ENCODE measurements around the gene ZNF185.
"Not testable (repeated sequence)": the region's sequence is repeated elsewhere in the genome, so short reads cannot be mapped to it uniquely, and the experiment has no call there.

ZNF185 gene

GRCh38 chrX:152895724-152896420, 2.0 kb upstream of the ZNF185 start:
- no peak for DNase-seq

DNA sequence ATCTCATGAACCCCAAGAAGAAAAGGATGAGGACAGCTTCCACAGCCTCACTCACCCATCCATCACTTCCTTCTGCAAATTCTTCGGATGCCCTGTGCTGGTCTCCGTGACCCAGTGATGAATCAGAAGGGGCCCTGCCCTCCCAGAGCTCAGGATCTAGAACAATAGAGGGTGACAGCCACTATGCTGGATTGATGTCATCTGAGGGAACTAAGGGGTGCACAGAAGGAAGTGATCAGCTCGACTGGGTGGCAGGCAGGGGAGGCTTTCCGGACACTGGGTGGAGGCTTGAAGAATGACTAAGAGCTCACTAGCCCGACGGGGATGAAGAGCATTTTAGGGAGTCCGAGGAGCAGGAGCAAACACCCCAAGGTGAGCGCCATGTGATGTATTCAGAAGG, 1.4 kb upstream of the ZNF185 start:
- no peak for DNase-seq

DNA sequence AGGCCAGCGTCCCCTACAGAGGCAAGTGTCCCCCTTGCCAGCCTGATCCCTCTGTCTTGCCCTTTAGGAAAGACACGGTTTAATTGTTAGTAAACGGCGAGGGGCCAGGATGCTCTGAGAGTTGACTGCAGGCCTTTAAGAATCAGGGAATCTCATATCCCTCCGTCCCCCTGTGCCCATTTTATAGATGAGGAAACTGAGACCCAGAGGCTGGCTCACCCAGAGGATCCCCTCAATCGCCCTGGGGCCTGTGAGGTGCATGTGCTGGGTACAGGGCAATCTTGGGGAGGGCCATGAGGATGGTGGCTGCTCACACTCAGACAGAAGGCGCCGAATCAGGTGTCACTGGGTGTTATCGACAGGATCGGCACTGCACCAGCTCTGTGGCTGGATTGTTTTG, 575 bp downstream of the ZNF185 start:
- no peak for DNase-seq

DNA sequence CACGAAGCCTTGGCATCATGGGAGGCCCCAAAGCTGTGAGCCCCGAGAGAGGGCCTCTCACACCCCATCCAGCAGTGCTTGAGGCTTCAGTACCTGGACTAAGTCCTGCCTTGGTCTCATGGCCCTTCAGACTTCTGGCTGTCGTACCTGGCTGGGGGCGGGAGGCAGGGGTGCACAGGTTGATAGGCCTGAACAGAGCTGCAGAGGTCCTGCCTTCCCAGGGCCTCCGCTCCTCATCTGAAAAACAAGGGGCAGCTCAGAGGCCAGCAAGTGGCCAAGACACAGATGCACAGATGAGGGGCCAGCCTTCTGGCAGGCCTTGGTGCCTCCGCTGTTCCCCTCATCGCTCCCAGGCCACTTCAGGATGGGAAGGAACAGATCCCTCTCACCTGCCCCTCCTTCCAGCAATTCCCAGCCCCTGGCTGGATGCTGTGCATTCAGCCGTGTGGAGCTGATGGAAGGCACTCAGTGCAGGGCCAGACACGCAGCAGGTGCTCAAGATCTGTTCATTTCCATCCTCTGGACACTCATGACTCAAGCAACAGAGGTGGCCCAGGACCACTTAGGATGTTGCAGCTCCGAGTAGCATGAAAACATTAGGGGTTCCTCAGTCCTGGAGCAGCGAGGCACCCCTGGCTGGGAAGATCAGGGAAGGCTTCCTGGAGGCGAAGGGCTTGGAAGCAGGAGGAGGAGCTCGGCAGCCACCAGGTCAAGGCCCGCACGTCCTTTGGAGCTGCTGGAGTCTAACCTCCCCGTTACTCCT, 1.4 kb downstream of the ZNF185 start:
- DNase-seq = no peak

DNA sequence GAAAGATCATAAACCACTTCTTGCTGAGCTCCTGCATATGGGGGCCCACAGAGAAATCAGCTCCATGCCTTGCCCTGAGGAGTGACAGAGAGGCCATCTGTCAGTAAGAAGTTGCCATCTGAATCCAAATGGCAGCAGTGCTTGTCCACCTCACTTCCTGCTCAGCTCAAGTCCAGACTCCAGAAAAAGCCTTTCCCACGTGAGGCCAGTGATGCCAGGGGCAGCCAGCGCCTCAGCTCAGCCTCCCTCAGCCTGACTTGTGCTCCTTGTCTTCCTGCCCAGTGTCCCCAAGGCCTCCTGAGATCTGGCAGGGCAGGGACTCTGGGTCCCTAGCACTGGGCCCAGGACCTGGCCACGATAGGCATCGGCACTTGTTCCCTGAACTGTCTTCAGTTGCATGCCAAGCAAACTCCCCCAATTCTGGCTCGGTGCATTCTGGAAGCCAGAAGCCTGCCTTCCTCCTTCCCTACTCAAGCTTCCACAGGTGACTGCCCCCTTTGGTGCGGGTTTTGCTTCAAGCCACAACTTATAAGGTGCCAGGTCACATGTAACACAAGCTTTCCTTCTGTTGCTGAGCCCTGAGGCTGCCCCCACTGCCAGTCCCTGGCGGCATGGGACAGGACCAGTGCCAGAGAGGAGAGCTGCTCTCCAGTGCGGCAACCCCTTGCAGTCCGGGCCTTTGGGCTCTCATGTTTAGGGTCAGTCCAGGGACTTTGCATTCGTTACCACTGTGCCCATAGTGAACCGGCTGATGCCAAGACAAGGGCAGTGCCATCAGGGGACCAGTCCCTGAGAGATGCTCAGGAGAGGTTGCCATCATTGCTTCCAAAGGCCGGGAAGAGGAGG, 2.2 kb downstream of the ZNF185 start:
- DNase-seq = no peak

DNA sequence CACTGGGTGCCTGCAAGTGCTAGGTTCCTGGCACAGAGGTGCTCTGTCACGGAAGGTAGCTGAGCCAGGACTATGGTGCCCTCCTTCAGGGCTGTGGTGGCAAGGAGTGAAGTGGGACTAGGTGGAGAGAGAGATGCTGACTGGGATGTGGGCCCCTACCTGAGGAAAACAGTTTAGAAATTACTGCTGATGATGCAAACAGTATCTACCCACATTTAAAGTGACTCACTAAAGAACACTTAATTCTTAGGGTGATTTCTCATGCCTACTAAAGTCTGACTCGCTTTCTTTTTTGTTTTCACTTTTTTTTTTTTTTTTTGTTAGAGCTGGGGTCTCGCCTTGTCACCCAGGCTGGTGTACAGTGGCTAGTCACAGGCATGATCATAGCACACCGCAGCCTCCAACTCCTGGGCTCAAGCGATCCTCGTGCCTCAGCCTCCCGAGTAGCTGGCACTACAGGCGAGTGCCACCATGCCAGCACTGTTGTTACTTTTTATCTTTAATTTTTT, 3.1 kb downstream of the ZNF185 start:
- DNase-seq = no peak

DNA sequence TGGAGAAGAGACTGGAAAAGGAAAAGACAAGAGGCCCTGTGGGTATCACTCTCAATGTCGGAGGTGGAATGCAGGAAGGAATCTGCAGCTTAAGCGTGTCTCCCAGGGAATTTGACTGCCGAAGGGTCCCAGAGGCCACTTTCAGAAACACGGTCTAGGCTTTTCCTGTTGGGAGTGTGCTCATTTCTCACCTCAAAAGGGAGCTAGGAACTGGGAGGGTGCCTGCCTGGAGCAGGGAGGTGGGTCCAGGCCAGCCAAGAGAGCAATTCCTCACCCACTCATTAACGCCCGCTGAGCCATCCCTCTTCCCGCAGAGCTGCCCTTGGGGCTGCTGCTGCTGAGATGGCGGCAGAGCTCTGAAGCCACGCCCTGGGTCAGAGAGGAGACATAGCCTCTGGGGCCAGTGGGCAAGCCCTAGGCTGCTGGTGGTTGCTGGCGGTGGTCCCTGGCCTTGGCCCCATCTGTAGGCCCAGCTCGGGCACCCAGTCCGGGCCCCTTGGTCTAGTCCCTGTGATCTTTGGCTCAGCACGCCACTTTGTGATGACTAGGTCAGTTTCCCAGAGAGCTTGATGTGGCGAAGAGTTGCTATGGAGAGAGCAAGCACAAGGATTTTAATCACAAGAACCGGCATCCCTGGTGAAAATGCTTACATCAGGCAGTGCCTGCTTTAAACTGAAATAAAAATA, 4.1 kb downstream of the ZNF185 start:
- no peak for DNase-seq

- no peak for DNase-seq
Measured at GRCh38 chrX:152902502-152902820, 4.6 kb downstream of the ZNF185 start.

- no peak for DNase-seq
Measured at GRCh38 chrX:152903589-152903988, 5.7 kb downstream of the ZNF185 start.

- DNase-seq = no peak
Measured at GRCh38 chrX:152904151-152905080, 6.5 kb downstream of the ZNF185 start.

GRCh38 chrX:152905081-152905420, 7.2 kb downstream of the ZNF185 start:
- no peak for DNase-seq

DNA sequence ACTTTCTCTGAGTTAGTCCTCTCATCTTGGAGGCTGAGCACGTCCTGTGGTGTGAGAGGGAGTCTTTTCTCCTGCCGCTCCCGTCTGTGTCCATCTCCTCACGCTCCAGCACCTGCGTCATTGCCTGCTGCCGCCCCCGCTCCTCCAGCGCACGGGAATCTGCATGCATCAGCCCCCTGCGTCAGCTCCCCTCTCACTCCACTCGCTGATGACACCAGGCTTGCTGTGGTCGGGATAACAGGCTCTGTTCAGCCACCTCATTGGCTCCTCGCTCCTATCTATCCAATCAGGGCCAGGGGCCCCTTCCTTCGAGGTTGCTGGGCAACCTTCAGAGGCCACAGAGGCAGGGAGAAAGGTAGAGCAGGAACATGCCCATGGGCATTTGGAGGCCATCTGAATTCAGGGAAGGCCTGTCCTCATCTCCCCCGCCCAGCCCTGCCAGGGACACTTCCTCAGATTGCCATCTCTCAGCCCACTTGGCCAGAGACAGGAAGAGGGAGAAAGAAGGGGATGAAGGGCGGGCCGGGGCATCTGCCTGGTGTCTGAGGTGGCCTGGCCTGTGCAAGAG, 9.3 kb downstream of the ZNF185 start:
- no peak for DNase-seq

DNA sequence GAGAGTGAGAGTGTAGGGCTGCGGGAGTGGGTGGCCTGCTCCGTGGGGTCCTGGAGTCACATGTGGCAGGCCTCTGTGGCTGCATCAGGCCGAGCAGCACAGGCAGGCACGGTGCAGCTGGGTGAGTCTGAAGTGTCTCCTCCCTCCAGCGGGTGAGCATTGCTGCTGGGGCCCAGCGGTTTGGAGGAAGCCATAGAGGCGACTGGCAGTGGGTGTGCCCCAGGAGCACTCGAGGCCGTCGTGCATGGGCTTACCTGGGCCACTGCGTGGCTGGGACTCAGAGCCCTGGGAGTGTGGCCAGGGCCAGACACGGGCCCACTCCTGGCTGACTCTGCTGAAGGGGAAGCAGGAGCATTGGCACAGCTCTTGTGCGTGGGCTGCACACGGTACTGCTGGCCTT, 10.6 kb downstream of the ZNF185 start:
- DNase-seq = no peak

DNA sequence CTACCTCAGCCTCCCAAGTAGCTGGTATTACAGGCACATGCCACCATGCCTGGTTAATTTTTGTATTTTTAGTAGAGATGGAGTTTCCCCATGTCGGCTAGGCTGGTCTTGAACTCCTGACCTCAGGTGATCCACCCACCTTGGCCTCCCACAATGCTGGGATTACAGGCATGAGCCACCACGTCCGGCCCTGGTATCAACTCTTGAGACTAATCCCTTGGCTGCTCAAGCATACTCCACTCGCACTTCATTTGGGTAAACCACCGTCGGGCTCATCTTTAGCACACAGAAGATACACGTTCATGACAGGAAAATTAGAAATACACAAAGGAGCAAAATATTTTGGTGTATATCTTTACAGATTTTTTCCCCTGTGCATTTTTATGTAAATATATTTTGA, 12.2 kb downstream of the ZNF185 start:
- not testable (repeated sequence) for DNase-seq

DNA sequence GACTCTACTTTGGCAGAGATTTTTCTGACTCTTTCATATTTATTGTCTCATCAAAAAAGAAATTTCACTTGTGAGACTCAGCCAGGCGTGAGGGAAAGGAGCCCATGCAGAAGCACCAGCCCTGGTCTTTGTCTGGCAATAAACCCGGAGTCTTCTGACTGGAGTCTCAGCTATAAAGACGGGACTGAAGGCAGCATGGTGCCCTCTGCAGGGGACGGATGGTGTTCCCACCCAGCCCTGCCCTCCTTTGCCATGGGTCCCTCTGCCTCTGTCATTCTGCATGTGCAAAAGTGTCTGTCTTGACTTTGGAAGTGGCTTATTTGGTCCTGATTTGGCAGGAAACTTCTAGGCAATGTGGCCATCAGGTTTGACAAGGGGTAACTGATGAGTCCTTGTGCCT, 14.2 kb downstream of the ZNF185 start:
- no peak for DNase-seq

- DNase-seq = no peak
Measured at GRCh38 chrX:152912641-152913040, 14.8 kb downstream of the ZNF185 start.

GRCh38 chrX:152913346-152913745, 15.5 kb downstream of the ZNF185 start:
- no peak for DNase-seq

DNA sequence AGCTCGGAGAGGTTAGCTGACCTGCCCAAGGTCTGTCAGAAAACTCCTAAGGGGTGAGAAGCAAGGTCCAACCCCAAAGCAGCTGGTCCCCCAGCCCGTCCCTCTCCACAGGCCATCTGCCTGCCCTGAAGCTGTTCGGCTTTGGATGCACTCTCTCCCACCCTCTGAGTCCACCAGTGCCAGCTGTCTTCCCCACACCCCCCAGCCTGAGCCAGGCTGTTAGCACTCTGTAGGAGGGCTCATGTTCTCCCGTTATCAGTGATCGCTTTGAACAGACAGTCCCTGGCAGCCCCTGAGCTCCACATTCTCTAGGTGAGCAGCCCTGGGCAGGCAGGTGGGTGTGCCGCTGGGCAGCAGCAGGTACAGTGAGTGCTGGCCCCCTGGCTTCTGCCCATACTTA, 16.0 kb downstream of the ZNF185 start:
- DNase-seq = no peak

GRCh38 chrX:152915541-152916241, 17.8 kb downstream of the ZNF185 start:
- DNase-seq = no peak

GRCh38 chrX:152917656-152918579, 20.1 kb downstream of the ZNF185 start:
- no peak for DNase-seq
